Activated CD4-positive, alpha-beta memory T cell treated with anti-CD3 and anti-CD28 coated beads for 36 hours (primary cell): Measurements from ENCODE around the gene GRK4. TPM values are rescaled to one million over a fixed set of nuclear protein-coding genes. Genes with fewer than 3 reads are reported as not detected.
A peak's percentile ranks its signal among the peaks of the same experiment; 100 is the strongest.
"Not testable (repeated sequence)": the region's sequence is repeated elsewhere in the genome, so short reads cannot be mapped to it uniquely, and the experiment has no call there.

ENCODE experiments used
- CTCF ChIA-PET: fragments of 350-600 bp; sonication (Branson Sonifier 250); formaldehyde crosslinking; loops from one replicate; lab custom pipeline; 2021; ENCODE audit warnings: antibody characterized with exemption, inconsistent platforms; lab: Charles Lee
- POLR2A ChIA-PET: fragments of 350-600 bp; sonication (Branson Sonifier 250); formaldehyde crosslinking; loops from one replicate; lab custom pipeline; 2021; ENCODE audit warnings: antibody characterized with exemption; lab: Charles Lee
- DNase-seq: peaks from one replicate; pipeline ENCODE4 v3.0.0-alpha.2; 2020
- H3K27ac Mint-ChIP-seq: one replicate; pipeline ENCODE4 v1.8.0; 2021; ENCODE audit warnings: mixed read lengths
- H3K27me3 Mint-ChIP-seq: one replicate; pipeline ENCODE4 v1.8.0; 2021; ENCODE audit warnings: mixed read lengths
- H3K36me3 Mint-ChIP-seq: one replicate; pipeline ENCODE4 v1.8.0; 2021; ENCODE audit warnings: mixed read lengths
- H3K4me1 Mint-ChIP-seq: one replicate; pipeline ENCODE4 v1.8.0; 2021; ENCODE audit warnings: low read depth, mixed read lengths
- H3K4me3 Mint-ChIP-seq: one replicate; pipeline ENCODE4 v1.8.0; 2021; ENCODE audit warnings: mild to moderate bottlenecking, mixed read lengths
- H3K9me3 Mint-ChIP-seq: one replicate; pipeline ENCODE4 v1.8.0; 2021; ENCODE audit warnings: mixed read lengths
- intact Hi-C: fragments of 100-400 bp; cut with micrococcal nuclease; formaldehyde crosslinking; loops from one replicate; pipeline ENCODE4 v1.15.1; 2023
- total RNA-seq, 2 experiments: library from RNA; stranded (reverse); gene quantifications; one replicate each; pipeline ENCODE4 v1.2.3, GENCODE V29; 2021

The GRK4 gene
- total RNA-seq, 2 experiments from 2014 or later: 2.3 to 3.0 TPM

- Mint-ChIP-seq H3K4me1 (peaks cover 75% of the 10 kb centered on the region), H3K36me3 (peaks cover 80% of the 10 kb centered on the region), H3K27me3 (no peaks in the 10 kb centered on the region), H3K4me3 (peak overlapping the region; percentile 61), H3K27ac (peak overlapping the region; percentile 99), H3K9me3 (no peaks in the 10 kb centered on the region)
- ChIA-PET CTCF (interaction anchor here (0.6 to 7.0 kb wide), 26 partner anchors 8 to 209 kb away, joined by 3 to 103 read pairs (median 4); partner anchors contain the start of genes GRK4, NOP14 and TNIP2), POLR2A (interaction anchor here (0.6 to 8.1 kb wide), 13 partner anchors 8 to 542 kb away, joined by 3 to 144 read pairs (median 4); partner anchors contain the start of genes GRK4 and NOP14)
- intact Hi-C loops: loop anchor here (1.0 to 2.0 kb wide), 5 partner anchors 8 to 208 kb away; no protein-coding TSS in a partner anchor
- peak; percentile 92 for DNase-seq
These were observed 8.8 kb upstream of the GRK4 start for GRCh38 chr4:2954358-2955185.

GRCh38 chr4:2955186-2956044 is 8.0 kb upstream of the GRK4 start:
- not testable (repeated sequence) for DNase-seq, H3K27me3 Mint-ChIP-seq, H3K4me3 Mint-ChIP-seq, H3K9me3 Mint-ChIP-seq
- Mint-ChIP-seq H3K36me3 (peaks cover 75% of the 10 kb centered on the region), H3K27ac (peak overlapping the region; percentile 99), H3K4me1 (peaks cover 82% of the 10 kb centered on the region)
- ChIA-PET POLR2A (interaction anchor here (0.6 to 8.1 kb wide), 5 partner anchors 7 to 351 kb away, joined by 3 to 144 read pairs (median 14); partner anchors contain the start of genes GRK4 and NOP14), CTCF (interaction anchor here (0.7 to 7.0 kb wide), 7 partner anchors 8 to 203 kb away, joined by 3 to 103 read pairs (median 4); partner anchors contain the start of genes GRK4 and NOP14)
- intact Hi-C loops: loop anchor here (2.0 kb wide), 1 partner anchor 191 kb away; no protein-coding TSS in a partner anchor

- Mint-ChIP-seq H3K27me3 (no peaks in the 10 kb centered on the region), H3K36me3 (peaks cover 56% of the 10 kb centered on the region), H3K4me3 (no peak overlapping the region), H3K27ac (peak overlapping the region; percentile 64), H3K4me1 (peaks cover 71% of the 10 kb centered on the region), H3K9me3 (no peaks in the 10 kb centered on the region)
- no peak for DNase-seq
- ChIA-PET CTCF (interaction anchor here (1.3 kb wide), 1 partner anchor 22 kb away, joined by 3 read pairs; no protein-coding TSS in a partner anchor), POLR2A (no interaction called here)
- intact Hi-C loops: no loop called here
These were observed 4.9 kb upstream of the GRK4 start for GRCh38 chr4:2958446-2958845.

GRCh38 chr4:2960450-2960849 is 2.9 kb upstream of the GRK4 start:
- DNase-seq, H3K4me3 Mint-ChIP-seq, H3K27ac Mint-ChIP-seq, H3K27me3 Mint-ChIP-seq, H3K9me3 Mint-ChIP-seq, POLR2A ChIA-PET: not testable (repeated sequence)
- Mint-ChIP-seq H3K36me3 (peaks cover 41% of the 10 kb centered on the region), H3K4me1 (peaks cover 59% of the 10 kb centered on the region)
- intact Hi-C loops: loop anchor here (5.0 kb wide), 2 partner anchors 493 to 543 kb away; partner anchors contain the start of genes CFAP99, RNF4 and ZFYVE28
- CTCF ChIA-PET: interaction anchor here (0.9 kb wide), 1 partner anchor 81 kb away, joined by 4 read pairs; no protein-coding TSS in a partner anchor

- ChIA-PET CTCF (interaction anchor here (3.5 to 3.6 kb wide), 2 partner anchors 25 to 76 kb away, joined by 15 to 20 read pairs; no protein-coding TSS in a partner anchor), POLR2A (interaction anchor here (2.1 to 3.6 kb wide), 2 partner anchors 26 to 215 kb away, joined by 10 to 70 read pairs; no protein-coding TSS in a partner anchor)
- Mint-ChIP-seq H3K4me3 (peak overlapping the region; percentile 78), H3K4me1 (peaks cover 49% of the 10 kb centered on the region), H3K9me3 (no peaks in the 10 kb centered on the region), H3K27me3 (no peaks in the 10 kb centered on the region), H3K27ac (peak overlapping the region; percentile 94), H3K36me3 (peaks cover 31% of the 10 kb centered on the region)
- intact Hi-C loops: loop anchor here (5.0 kb wide), 2 partner anchors 494 to 544 kb away; partner anchors contain the start of genes CFAP99, RNF4 and ZFYVE28
- peak; percentile 56 for DNase-seq
These were observed 2.0 kb upstream of the GRK4 start for GRCh38 chr4:2961421-2961810.

GRCh38 chr4:2961811-2962441 is 1.4 kb upstream of the GRK4 start:
- peak; percentile 87 for DNase-seq
- CTCF ChIA-PET: interaction anchor here (0.6 to 4.2 kb wide), 9 partner anchors 8 to 216 kb away, joined by 3 to 25 read pairs (median 4); no protein-coding TSS in a partner anchor
- Mint-ChIP-seq H3K9me3 (no peaks in the 10 kb centered on the region), H3K27ac (peak overlapping the region; percentile 94), H3K27me3 (no peaks in the 10 kb centered on the region), H3K4me3 (peak overlapping the region; percentile 78), H3K36me3 (peaks cover 29% of the 10 kb centered on the region), H3K4me1 (peaks cover 44% of the 10 kb centered on the region)
- intact Hi-C loops: loop anchor here (1.0 to 5.0 kb wide), 8 partner anchors 8 to 545 kb away; partner anchors contain the start of genes CFAP99, FAM193A, RNF4 and ZFYVE28
- POLR2A ChIA-PET: interaction anchor here (0.7 to 3.6 kb wide), 8 partner anchors 8 to 549 kb away, joined by 3 to 70 read pairs (median 5); no protein-coding TSS in a partner anchor

GRCh38 chr4:2962614-2963174 is 677 bp upstream of the GRK4 start:
- DNase-seq: peak; percentile 57
- H3K4me1 Mint-ChIP-seq: peaks cover 36% of the 10 kb centered on the region
- H3K27ac Mint-ChIP-seq: peak overlapping the region; percentile 94
- CTCF ChIA-PET: interaction anchor here (0.7 to 4.2 kb wide), 17 partner anchors 9 to 216 kb away, joined by 3 to 25 read pairs (median 5); no protein-coding TSS in a partner anchor
- peak overlapping the region; percentile 78 for H3K4me3 Mint-ChIP-seq
- POLR2A ChIA-PET: interaction anchor here (0.7 to 3.6 kb wide), 8 partner anchors 9 to 550 kb away, joined by 3 to 70 read pairs (median 5); no protein-coding TSS in a partner anchor
- H3K36me3 Mint-ChIP-seq: peaks cover 24% of the 10 kb centered on the region
- no peaks in the 10 kb centered on the region for H3K27me3 Mint-ChIP-seq
- intact Hi-C loops: loop anchor here (1.0 to 5.0 kb wide), 9 partner anchors 8 to 545 kb away; partner anchors contain the start of genes CFAP99, FAM193A, HTT and HTT-AS
- H3K9me3 Mint-ChIP-seq: no peaks in the 10 kb centered on the region

- no peak for DNase-seq
- Mint-ChIP-seq H3K4me1 (peaks cover 23% of the 10 kb centered on the region), H3K27me3 (no peaks in the 10 kb centered on the region), H3K27ac (peak overlapping the region; percentile 49), H3K4me3 (peak overlapping the region; percentile 78), H3K36me3 (peaks cover 12% of the 10 kb centered on the region), H3K9me3 (no peaks in the 10 kb centered on the region)
- CTCF ChIA-PET: interaction anchor here (1.3 to 4.2 kb wide), 15 partner anchors 10 to 201 kb away, joined by 3 to 25 read pairs (median 5); no protein-coding TSS in a partner anchor
- POLR2A ChIA-PET: interaction anchor here (0.6 to 3.6 kb wide), 8 partner anchors 10 to 218 kb away, joined by 3 to 70 read pairs (median 4); no protein-coding TSS in a partner anchor
- intact Hi-C loops: loop anchor here (1.0 to 5.0 kb wide), 6 partner anchors 73 to 547 kb away; partner anchors contain the start of genes CFAP99, FAM193A, HTT and HTT-AS
These were observed 648 bp downstream of the GRK4 start for GRCh38 chr4:2963966-2964471.

- H3K27me3 Mint-ChIP-seq: no peaks in the 10 kb centered on the region
- peak overlapping the region; percentile 78 for H3K4me3 Mint-ChIP-seq
- ChIA-PET CTCF (interaction anchor here (0.7 to 4.2 kb wide), 5 partner anchors 13 to 77 kb away, joined by 4 to 25 read pairs (median 5); no protein-coding TSS in a partner anchor), POLR2A (interaction anchor here (0.5 to 0.6 kb wide), 3 partner anchors 11 to 165 kb away, joined by 3 read pairs; no protein-coding TSS in a partner anchor)
- no peak overlapping the region for H3K27ac Mint-ChIP-seq
- peaks cover 18% of the 10 kb centered on the region for H3K4me1 Mint-ChIP-seq
- intact Hi-C loops: loop anchor here (1.0 to 5.0 kb wide), 3 partner anchors 73 to 547 kb away; partner anchors contain the start of genes CFAP99, RNF4 and ZFYVE28
- peaks cover 7% of the 10 kb centered on the region for H3K36me3 Mint-ChIP-seq
- no peaks in the 10 kb centered on the region for H3K9me3 Mint-ChIP-seq
- DNase-seq: no peak
These were observed 1.4 kb downstream of the GRK4 start for GRCh38 chr4:2964706-2965258.
